ENCODE data around the gene GRIK5. TPM values are rescaled to one million over a fixed set of nuclear protein-coding genes. Genes with fewer than 3 reads are reported as not detected.

Gene GRIK5
- total and polyA plus RNA-seq, 4 donors = 0.26 to 1.6 (median 0.55) TPM

DNA sequence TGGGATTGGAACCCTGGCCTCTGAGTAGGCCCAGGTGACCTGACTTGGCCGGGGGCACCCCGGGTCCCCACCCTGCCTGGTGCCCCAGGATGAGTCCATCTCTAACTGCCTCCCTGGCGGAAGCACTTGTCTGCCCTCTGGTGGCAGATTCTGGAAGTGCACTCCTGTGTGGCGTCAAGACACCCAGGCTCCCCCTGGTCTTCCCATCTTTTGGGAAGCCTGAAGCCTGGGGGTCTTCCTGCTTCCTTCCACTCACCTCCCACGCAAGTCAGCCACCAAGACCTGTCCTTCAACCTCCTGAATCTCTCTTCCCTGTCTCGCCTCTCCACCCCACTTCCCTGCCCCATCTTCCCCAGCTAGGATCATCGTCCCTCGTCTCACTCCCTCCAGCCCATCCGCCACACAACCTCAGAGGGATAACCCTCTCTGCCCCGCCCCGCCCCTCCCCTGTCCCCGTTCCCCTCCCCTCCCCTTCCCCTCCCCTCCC is 118.3 kb downstream of the GRIK5 start:
- 3 to 6% methylated on average over 9 to 12 of the region's 12 CpGs for WGBS, 2 donors
- ATAC-seq (ENCODE audit: insufficient read depth, low FRiP score) = peak; percentile 59
- TF ChIP-seq, protein P1, sequence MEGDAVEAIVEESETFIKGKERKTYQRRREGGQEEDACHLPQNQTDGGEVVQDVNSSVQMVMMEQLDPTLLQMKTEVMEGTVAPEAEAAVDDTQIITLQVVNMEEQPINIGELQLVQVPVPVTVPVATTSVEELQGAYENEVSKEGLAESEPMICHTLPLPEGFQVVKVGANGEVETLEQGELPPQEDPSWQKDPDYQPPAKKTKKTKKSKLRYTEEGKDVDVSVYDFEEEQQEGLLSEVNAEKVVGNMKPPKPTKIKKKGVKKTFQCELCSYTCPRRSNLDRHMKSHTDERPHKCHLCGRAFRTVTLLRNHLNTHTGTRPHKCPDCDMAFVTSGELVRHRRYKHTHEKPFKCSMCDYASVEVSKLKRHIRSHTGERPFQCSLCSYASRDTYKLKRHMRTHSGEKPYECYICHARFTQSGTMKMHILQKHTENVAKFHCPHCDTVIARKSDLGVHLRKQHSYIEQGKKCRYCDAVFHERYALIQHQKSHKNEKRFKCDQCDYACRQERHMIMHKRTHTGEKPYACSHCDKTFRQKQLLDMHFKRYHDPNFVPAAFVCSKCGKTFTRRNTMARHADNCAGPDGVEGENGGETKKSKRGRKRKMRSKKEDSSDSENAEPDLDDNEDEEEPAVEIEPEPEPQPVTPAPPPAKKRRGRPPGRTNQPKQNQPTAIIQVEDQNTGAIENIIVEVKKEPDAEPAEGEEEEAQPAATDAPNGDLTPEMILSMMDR (IDR thresholded peaks at IDR 0.05; ENCODE audit: control extremely low read depth, extremely low read depth) = peak; percentile 92
- H3K4me1 ChIP-seq (ENCODE audit: control insufficient read depth in 5 of 5, insufficient read depth in 5 of 5, low read length in 5 of 5) = no peaks in the 10 kb centered on the region
- H3K27me3 ChIP-seq (ENCODE audit: control insufficient read depth in 3 of 3, insufficient read depth in 3 of 3, low read length in 2 of 3) = no peaks in the 10 kb centered on the region
- peaks cover 0 to 8% (median 1%) of the 10 kb centered on the region in 4 donors for H3K36me3 ChIP-seq (ENCODE audit: control insufficient read depth in 4 of 4, insufficient read depth in 4 of 4, low read length in 4 of 4)
- DNase-seq = peak; percentile 74 to 80 (median 76)
- no peak overlapping the region for H3K27ac ChIP-seq (ENCODE audit: low read depth in 1 of 2, low read length in 1 of 2)
- no peak overlapping the region for H3K9ac ChIP-seq (ENCODE audit: insufficient read depth in 1 of 2, low read length in 2 of 2)
- H3K4me3 ChIP-seq = no peak overlapping the region
- no peaks in the 10 kb centered on the region for H3K9me3 ChIP-seq (ENCODE audit: control insufficient read depth in 4 of 4, insufficient read depth in 3 of 4, low read length in 3 of 4)

Other genes starting within 250 kb of the GRIK5 start
- not detected for gene LYPD4, start 225.5 kb downstream of the GRIK5 start, total RNA-seq
- not detected for gene LYPD4, start 225.5 kb downstream of the GRIK5 start, polyA plus RNA-seq
- not detected for gene DMRTC2, start 225.2 kb downstream of the GRIK5 start, total RNA-seq
- under 1 TPM in 1 of 2 donors, not detected in 1; 0.03 TPM for gene DMRTC2, start 225.2 kb downstream of the GRIK5 start, polyA plus RNA-seq
- gene RPS19, start 210.0 kb downstream of the GRIK5 start, total RNA-seq = 1,000 to 10,000 TPM; 1,039 to 1,726 TPM
- gene RPS19, start 210.0 kb downstream of the GRIK5 start, polyA plus RNA-seq = 1,000 to 10,000 TPM; 1,953 to 4,419 TPM
- 10 to 100 TPM in 1 of 2 donors, 1 to 10 TPM in 1; 2.6 to 14.8 TPM for gene CD79A, start 192.9 kb downstream of the GRIK5 start, total RNA-seq
- gene CD79A, start 192.9 kb downstream of the GRIK5 start, polyA plus RNA-seq = 1 to 10 TPM; 1.4 to 9.2 TPM
- 100 to 1,000 TPM in 1 of 2 donors, 10 to 100 TPM in 1; 55.4 to 231 TPM for gene ARHGEF1, start 187.0 kb downstream of the GRIK5 start, total RNA-seq
- 100 to 1,000 TPM; 138 to 215 TPM for gene ARHGEF1, start 187.0 kb downstream of the GRIK5 start, polyA plus RNA-seq
- gene ERFL, start 141.8 kb downstream of the GRIK5 start, total RNA-seq = under 1 TPM in 1 of 2 donors, not detected in 1; 0.67 TPM
- under 1 TPM; 0.16 to 0.37 TPM for gene ERFL, start 141.8 kb downstream of the GRIK5 start, polyA plus RNA-seq
- gene RABAC1, start 110.9 kb downstream of the GRIK5 start, total RNA-seq = 100 to 1,000 TPM in 1 of 2 donors, 10 to 100 TPM in 1; 87.9 to 284 TPM
- 100 to 1,000 TPM; 242 to 291 TPM for gene RABAC1, start 110.9 kb downstream of the GRIK5 start, polyA plus RNA-seq
- under 1 TPM; 0.09 to 0.40 TPM for gene ATP1A3, start 76.0 kb downstream of the GRIK5 start, total RNA-seq
- under 1 TPM; 0.10 to 0.16 TPM for gene ATP1A3, start 76.0 kb downstream of the GRIK5 start, polyA plus RNA-seq
- gene ZNF574, start 6.0 kb upstream of the GRIK5 start, total RNA-seq = 10 to 100 TPM; 11.5 to 13.7 TPM
- 1 to 10 TPM; 6.8 to 8.6 TPM for gene ZNF574, start 6.0 kb upstream of the GRIK5 start, polyA plus RNA-seq
- gene POU2F2, start 62.2 kb upstream of the GRIK5 start, total RNA-seq = 1 to 10 TPM; 3.2 to 7.6 TPM
- 10 to 100 TPM in 1 of 2 donors, 1 to 10 TPM in 1; 1.9 to 11.9 TPM for gene POU2F2, start 62.2 kb upstream of the GRIK5 start, polyA plus RNA-seq
- gene DEDD2, start 147.5 kb upstream of the GRIK5 start, total RNA-seq = 10 to 100 TPM; 34.1 to 39.4 TPM
- gene DEDD2, start 147.5 kb upstream of the GRIK5 start, polyA plus RNA-seq = 10 to 100 TPM; 31.4 to 60.8 TPM
- gene ZNF526, start 150.1 kb upstream of the GRIK5 start, total RNA-seq = 10 to 100 TPM in 1 of 2 donors, 1 to 10 TPM in 1; 5.3 to 14.4 TPM
- 1 to 10 TPM; 4.6 to 5.5 TPM for gene ZNF526, start 150.1 kb upstream of the GRIK5 start, polyA plus RNA-seq
- 10 to 100 TPM; 23.7 to 38.8 TPM for gene GSK3A, start 172.4 kb upstream of the GRIK5 start, total RNA-seq
- gene GSK3A, start 172.4 kb upstream of the GRIK5 start, polyA plus RNA-seq = 10 to 100 TPM; 53.7 to 54.2 TPM
- 10 to 100 TPM; 24.2 to 53.6 TPM for gene ERF, start 184.9 kb upstream of the GRIK5 start, total RNA-seq
- gene ERF, start 184.9 kb upstream of the GRIK5 start, polyA plus RNA-seq = 10 to 100 TPM; 35.2 to 50.8 TPM
- 10 to 100 TPM; 31.2 to 84.5 TPM for gene CIC, start 199.0 kb upstream of the GRIK5 start, total RNA-seq
- 10 to 100 TPM; 38.2 to 43.0 TPM for gene CIC, start 199.0 kb upstream of the GRIK5 start, polyA plus RNA-seq
- gene PRR19, start 231.9 kb upstream of the GRIK5 start, total RNA-seq = 1 to 10 TPM in 1 of 2 donors, under 1 TPM in 1; 0.23 to 1.0 TPM
- under 1 TPM; 0.63 to 0.92 TPM for gene PRR19, start 231.9 kb upstream of the GRIK5 start, polyA plus RNA-seq
- gene PAFAH1B3, start 232.4 kb upstream of the GRIK5 start, total RNA-seq = 10 to 100 TPM; 30.1 to 30.6 TPM
- 10 to 100 TPM; 27.2 to 33.0 TPM for gene PAFAH1B3, start 232.4 kb upstream of the GRIK5 start, polyA plus RNA-seq
- under 1 TPM in 1 of 2 donors, not detected in 1; 0.95 TPM for gene TMEM145, start 243.1 kb upstream of the GRIK5 start, total RNA-seq
- gene TMEM145, start 243.1 kb upstream of the GRIK5 start, polyA plus RNA-seq = under 1 TPM; 0.12 to 0.40 TPM

Data from lung (tissue), 12 donors.